SK-N-SH (cell line): Measurements from ENCODE around the gene SPRR1B. TPM values are rescaled to one million over a fixed set of nuclear protein-coding genes. Genes with fewer than 3 reads are reported as not detected.

ENCODE experiments used
- CTCF ChIA-PET: fragments of 300-600, 350-600 bp; formaldehyde crosslinking; extraction: SDS; loops from one replicate; lab custom pipeline; 2021; lab: Yijun Ruan, JAX
- POLR2A ChIA-PET: fragments of 350-600 bp; sonication (Branson Sonifier 250); formaldehyde crosslinking; extraction: SDS; loops from one replicate; lab custom pipeline; 2020; ENCODE audit warnings: antibody characterized with exemption, inconsistent platforms; lab: Yijun Ruan, JAX
- DNase-seq: peaks from one replicate; pipeline ENCODE4 v3.0.0; 2012
- H2AFZ ChIP-seq: fragments of 200-600 bp; sonication (generic); 2 replicates; pipeline ENCODE4 v1.8.1; 2016; ENCODE audit warnings: antibody characterized with exemption, mild to moderate bottlenecking, low read depth
- H3F3A ChIP-seq: fragments of 200-600 bp; sonication (generic); replicated peaks from 2 replicates; pipeline ENCODE3; 2016; ENCODE audit warnings: antibody characterized with exemption, mild to moderate bottlenecking; ENCODE audit not compliant: insufficient read depth
- H3K27ac ChIP-seq, 2 experiments: fragments of 200-500 bp in 1 of 2; fragments of 200-600 bp in 1 of 2; sonication (Bioruptor generic) in 1 of 2; sonication (generic), shearing (Covaris generic) in 1 of 2; 2 replicates each; pipeline versions ENCODE4 v1.5.1 to v1.6.1; 2014 to 2016; ENCODE audit warnings: low read depth in 2 of 2, inconsistent platforms in 1 of 2, low read length in 1 of 2, mild to moderate bottlenecking in 1 of 2, mixed read lengths in 1 of 2
- H3K27me3 ChIP-seq: fragments of 200-600 bp; sonication (generic), shearing (Covaris generic); 2 replicates; pipeline ENCODE4 v1.6.1; 2016; ENCODE audit warnings: mixed run types; ENCODE audit not compliant: insufficient read depth
- H3K36me3 ChIP-seq, 2 experiments: fragments of 200-500 bp in 1 of 2; fragments of 200-600 bp in 1 of 2; sonication (Bioruptor generic) in 1 of 2; sonication (generic) in 1 of 2; replicated peaks in 1 of 2; 2 replicates each; pipeline versions ENCODE3 to v1.5.1; 2014 to 2016; ENCODE audit warnings: low read length in 1 of 2, mild to moderate bottlenecking in 1 of 2; ENCODE audit not compliant: insufficient read depth in 2 of 2, control insufficient read depth in 1 of 2
- H3K4me1 ChIP-seq, 2 experiments: fragments of 200-500 bp in 1 of 2; fragments of 200-600 bp in 1 of 2; sonication (Bioruptor generic) in 1 of 2; sonication (generic), shearing (Covaris generic) in 1 of 2; 2 replicates each; pipeline versions ENCODE4 v1.5.1 to v1.6.1; 2014 to 2016; ENCODE audit warnings: low read depth in 1 of 2, low read length in 1 of 2, mixed run types in 1 of 2; ENCODE audit not compliant: insufficient read depth in 2 of 2, control insufficient read depth in 1 of 2
- H3K4me2 ChIP-seq: fragments of 200-600 bp; sonication (generic), shearing (Covaris generic); 2 replicates; pipeline ENCODE4 v1.6.1; 2017; ENCODE audit warnings: mixed run types
- H3K4me3 ChIP-seq, 2 experiments: fragments of 200-500 bp in 1 of 2; fragments of 200-600 bp in 1 of 2; sonication (Bioruptor generic) in 1 of 2; sonication (generic), shearing (Covaris generic) in 1 of 2; 2 replicates each; pipeline versions ENCODE4 v1.5.1 to v1.8.1; 2014 to 2016; ENCODE audit warnings: low read depth in 2 of 2, inconsistent platforms in 1 of 2, low read length in 1 of 2, mild to moderate bottlenecking in 1 of 2, mixed read lengths in 1 of 2, moderate library complexity in 1 of 2
- H3K79me2 ChIP-seq: fragments of 200-600 bp; sonication (generic); 2 replicates; pipeline ENCODE4 v1.8.1; 2017; ENCODE audit warnings: mild to moderate bottlenecking; ENCODE audit not compliant: insufficient read depth
- H3K9ac ChIP-seq: fragments of 200-600 bp; sonication (generic); 2 replicates; pipeline ENCODE4 v1.6.1; 2017; ENCODE audit warnings: mixed run types
- H3K9me2 ChIP-seq: fragments of 200-600 bp; sonication (generic); 2 replicates; pipeline ENCODE4 v1.6.1; 2017; ENCODE audit warnings: mixed run types
- H3K9me3 ChIP-seq: fragments of 200-600 bp; sonication (generic); 2 replicates; pipeline ENCODE4 v1.6.1; 2017; ENCODE audit warnings: mixed run types, mild to moderate bottlenecking, moderate library complexity
- H4K20me1 ChIP-seq: fragments of 200-600 bp; sonication (generic); 2 replicates; pipeline ENCODE4 v1.6.1; 2017; ENCODE audit warnings: mild to moderate bottlenecking, mixed run types; ENCODE audit not compliant: insufficient read depth
- CTCF ChIP-seq: fragments of 200-600 bp; sonication (generic); IDR thresholded peaks from 2 replicates; pipeline ENCODE4 v1.6.1; 2017; ENCODE audit warnings: antibody characterized with exemption, mild to moderate bottlenecking, moderate library complexity
- FOXM1 ChIP-seq: IDR thresholded peaks from 2 replicates; pipeline ENCODE4 v1.4.0; 2012; ENCODE audit warnings: low read depth, mild to moderate bottlenecking
- GABPA ChIP-seq: IDR thresholded peaks from 2 replicates; pipeline ENCODE4 v1.4.0; 2012; ENCODE audit warnings: low read depth, mild to moderate bottlenecking
- NRF1 ChIP-seq: IDR thresholded peaks from 2 replicates; pipeline ENCODE4 v1.6.1; 2012; ENCODE audit warnings: low read depth, mild to moderate bottlenecking, low read length
- PBX3 ChIP-seq: IDR thresholded peaks from 2 replicates; pipeline ENCODE4; 2012
- RAD21 ChIP-seq: IDR thresholded peaks from 2 replicates; pipeline ENCODE4 v1.6.1; 2012; ENCODE audit warnings: mild to moderate bottlenecking, low read length
- RXRA ChIP-seq: IDR thresholded peaks from 2 replicates; pipeline ENCODE4 v1.4.0; 2012; ENCODE audit warnings: low read depth, mild to moderate bottlenecking, borderline replicate concordance
- SMC3 ChIP-seq: IDR thresholded peaks from 2 replicates; pipeline ENCODE4 v1.6.1; 2012; ENCODE audit warnings: low read depth, low read length, improper control_type of control experiment
- TAF1 ChIP-seq: IDR thresholded peaks from 2 replicates; pipeline ENCODE4 v1.6.1; 2012; ENCODE audit warnings: low read depth, mild to moderate bottlenecking, low read length, moderate library complexity, borderline replicate concordance
- TCF12 ChIP-seq: IDR thresholded peaks from 2 replicates; pipeline ENCODE4 v1.4.0; 2012
- USF1 ChIP-seq: IDR thresholded peaks from 2 replicates; pipeline ENCODE4 v1.4.0; 2012; ENCODE audit warnings: low read depth, borderline replicate concordance
- YY1 ChIP-seq: IDR thresholded peaks from 2 replicates; pipeline ENCODE4 v1.4.0; 2012; ENCODE audit warnings: low read depth, mild to moderate bottlenecking
- WGBS: methylation state at CpG from one replicate; pipeline ENCODE4 v1.1.6; 2017; ENCODE audit warnings: low lambda C conversion rate; 5-methylcytosine and 5-hydroxymethylcytosine counted together
- polyA plus RNA-seq, 3 experiments: library from polyadenylated mRNA; depleted of rRNA; stranded (reverse); fragments of >200 nt; gene quantifications; 2 replicates each; pipeline ENCODE4 v1.2.3, GENCODE V29; 2012

The SPRR1B gene
- polyA plus RNA-seq, 1 of the 3 experiments (the other 2 are of a cell fraction), result not detected

GRCh38 chr1:153058826-153059784, 28.1 kb downstream of the SPRR1B start:
- H2AFZ ChIP-seq, result no peak overlapping the region
- POLR2A ChIA-PET, result no interaction called here
- no peaks in the 10 kb centered on the region for H3K36me3 ChIP-seq
- H3F3A ChIP-seq, result no peaks in the 10 kb centered on the region
- no peaks in the 10 kb centered on the region for H3K79me2 ChIP-seq
- WGBS, result 0% methylated on average over 6 of the region's 6 CpGs
- H4K20me1 ChIP-seq, result no peaks in the 10 kb centered on the region
- no peaks in the 10 kb centered on the region for H3K4me1 ChIP-seq
- no peaks in the 10 kb centered on the region for H3K27me3 ChIP-seq
- no peak for DNase-seq
- H3K9ac ChIP-seq, result no peak overlapping the region
- no peak for TF ChIP-seq TCF12
- TF ChIP-seq RXRA, result no peak
- no peak overlapping the region for H3K27ac ChIP-seq
- CTCF ChIA-PET, result interaction anchor here (0.6 to 0.8 kb wide), 2 partner anchors 8 to 1009 kb away, joined by 3 read pairs; no protein-coding TSS in a partner anchor
- H3K9me3 ChIP-seq, result no peaks in the 10 kb centered on the region
- H3K9me2 ChIP-seq, result no peaks in the 10 kb centered on the region
- no peak overlapping the region for H3K4me2 ChIP-seq
- no peak overlapping the region for H3K4me3 ChIP-seq

- no peak overlapping the region for H3K4me3 ChIP-seq
- no peak overlapping the region for H3K9ac ChIP-seq
Measured at GRCh38 chr1:153070243-153070642, 39.2 kb downstream of the SPRR1B start.

More at GRCh38 chr1:153070243-153070642, 39.2 kb downstream of the SPRR1B start:
- Histone ChIP-seq H2AFZ (no peak overlapping the region), H3K79me2 (no peaks in the 10 kb centered on the region), H3K9me3 (no peaks in the 10 kb centered on the region), H3K4me2 (no peak overlapping the region), H3K27ac (no peak overlapping the region), H4K20me1 (no peaks in the 10 kb centered on the region), H3K4me1 (no peaks in the 10 kb centered on the region), H3F3A (no peaks in the 10 kb centered on the region), H3K27me3 (no peaks in the 10 kb centered on the region), H3K36me3 (no peaks in the 10 kb centered on the region), H3K9me2 (no peaks in the 10 kb centered on the region)
- TF ChIP-seq CTCF, result no peak
- TF ChIP-seq FOXM1, result no peak
- no peak for TF ChIP-seq SMC3
- TF ChIP-seq GABPA, result no peak
- no peak for TF ChIP-seq PBX3
- no peak for TF ChIP-seq NRF1
- no peak for TF ChIP-seq YY1
- no peak for TF ChIP-seq USF1
- TF ChIP-seq RXRA, result no peak
- TF ChIP-seq TAF1, result no peak
- no peak for TF ChIP-seq RAD21
- ChIA-PET CTCF (no interaction called here), POLR2A (no interaction called here)
- no peak for DNase-seq
- WGBS, result 0% methylated on average over 2 of the region's 2 CpGs
